GM12878 (cell line): Measurements from ENCODE around the gene TEX47. TPM values are rescaled to one million over a fixed set of nuclear protein-coding genes. Genes with fewer than 3 reads are reported as not detected.

Experiments
- ATAC-seq: fragments of 200-7000 bp; cut with Tn5 transposase; 3 replicates; pipeline ENCODE4 v1.9.1; 2020; ENCODE audit warnings: mild to moderate bottlenecking, moderate library complexity
- Bru-seq: library from RNA; stranded (reverse); fragments of 400-500 nt; gene quantifications from one replicate; lab custom pipeline; 2021; lab: Mats Ljungman, UMichigan
- BruChase-seq, 2 experiments: library from RNA; stranded (reverse); fragments of 400-500 nt; gene quantifications; one replicate each; lab custom pipeline; 2021; lab: Mats Ljungman, UMichigan
- BruUV-seq: library from RNA; stranded (reverse); fragments of 400-500 nt; replicated peaks from 2 replicates; lab custom pipeline; 2021; lab: Mats Ljungman, UMichigan
- CTCF ChIA-PET: fragments of 300-600 bp; sonication (Branson Sonifier 250); formaldehyde crosslinking; extraction: SDS; loops from one replicate; lab custom pipeline; 2021; ENCODE audit warnings: inconsistent platforms; lab: Yijun Ruan, JAX
- POLR2A ChIA-PET: fragments of 350-600 bp; formaldehyde crosslinking; extraction: SDS; loops from one replicate; lab custom pipeline; 2021; ENCODE audit warnings: inconsistent platforms; lab: Charles Lee
- RAD21 ChIA-PET: fragments of 300-600 bp; sonication (Branson Sonifier 250); formaldehyde crosslinking; loops from one replicate; lab custom pipeline; 2023; ENCODE audit warnings: antibody characterized with exemption; ENCODE audit not compliant: unreplicated experiment; lab: Charles Lee
- SMC1A ChIA-PET: fragments of 300-600 bp; sonication (Branson Sonifier 250); formaldehyde crosslinking; loops from one replicate; lab custom pipeline; 2023; ENCODE audit not compliant: unreplicated experiment, uncharacterized antibody; lab: Charles Lee
- DNase-seq: peaks from one replicate; pipeline ENCODE4 v3.0.0-alpha.2; 2011; ENCODE audit warnings: low read depth, low spot score
- FAIRE-seq: peaks from 3 replicates; lab custom pipeline; 2011; peaks lifted over from hg19 to GRCh38; lab: Jason Lieb, UNC
- H2AFZ ChIP-seq: 2 replicates; pipeline ENCODE4 v1.6.0; 2011; ENCODE audit warnings: low read depth, low read length, control low read depth; ENCODE audit not compliant: control insufficient read depth
- H3K27ac ChIP-seq: 2 replicates; pipeline ENCODE4 v1.5.1; 2011; ENCODE audit warnings: control low read depth; ENCODE audit not compliant: control insufficient read depth, insufficient read depth
- H3K27me3 ChIP-seq, 2 experiments: replicated peaks in 1 of 2; 2 replicates each; pipeline versions ENCODE4 v1.6.0 to v1.6.1; 2011; ENCODE audit warnings: low read length in 1 of 2; ENCODE audit not compliant: control insufficient read depth in 2 of 2, insufficient read depth in 2 of 2
- H3K36me3 ChIP-seq, 2 experiments: 2 replicates each; pipeline ENCODE4 v1.5.1; 2011; ENCODE audit warnings: low read length in 1 of 2; ENCODE audit not compliant: control insufficient read depth in 2 of 2, insufficient read depth in 2 of 2
- H3K4me1 ChIP-seq: 2 replicates; pipeline ENCODE4 v1.6.1; 2011; ENCODE audit warnings: mild to moderate bottlenecking, low read length, moderate library complexity, mixed read lengths; ENCODE audit not compliant: control insufficient read depth, insufficient read depth
- H3K4me2 ChIP-seq: 2 replicates; pipeline ENCODE4 v1.6.0; 2011; ENCODE audit warnings: control low read depth; ENCODE audit not compliant: control insufficient read depth, insufficient read depth
- H3K4me3 ChIP-seq: fragments of 200-600 bp; sonication (generic); 2 replicates; pipeline ENCODE4 v1.5.1; 2016
- H3K79me2 ChIP-seq: 2 replicates; pipeline ENCODE4 v1.6.0; 2011; ENCODE audit warnings: low read length; ENCODE audit not compliant: control insufficient read depth, insufficient read depth
- H3K9ac ChIP-seq: 2 replicates; pipeline ENCODE4 v1.8.0; 2011; ENCODE audit warnings: low read length, control low read depth, mixed read lengths; ENCODE audit not compliant: control insufficient read depth, insufficient read depth
- H3K9me3 ChIP-seq: replicated peaks from 3 replicates; pipeline ENCODE4 v1.5.1; 2011; ENCODE audit warnings: mild to moderate bottlenecking, low read length; ENCODE audit not compliant: control insufficient read depth, insufficient read depth
- H4K20me1 ChIP-seq: 2 replicates; pipeline ENCODE4 v1.6.0; 2011; ENCODE audit not compliant: control insufficient read depth, insufficient read depth
- ETV6 ChIP-seq, 2 experiments: fragments of 450-650 bp in 1 of 2; IDR thresholded peaks in 1 of 2; conservative IDR thresholded peaks in 1 of 2; 2 replicates each; pipeline ENCODE4 v1.6.1; 2014; ENCODE audit warnings: antibody characterized with exemption in 1 of 2, borderline replicate concordance in 1 of 2, low read depth in 1 of 2, mild to moderate bottlenecking in 1 of 2, moderate library complexity in 1 of 2
- HDAC2 ChIP-seq: fragments of 200-600 bp; sonication (generic); IDR thresholded peaks from 2 replicates; pipeline ENCODE4 v1.6.1; 2017
- SRF ChIP-seq, 2 experiments: IDR thresholded peaks; 2 replicates each; pipeline ENCODE4 v1.6.1; 2011; ENCODE audit warnings: low read depth in 2 of 2, low read length in 2 of 2, mild to moderate bottlenecking in 1 of 2, moderate library complexity in 1 of 2
- ZNF207 ChIP-seq: fragments of 450-650 bp; IDR thresholded peaks from 2 replicates; pipeline ENCODE4 v1.6.1; 2014; ENCODE audit warnings: antibody characterized with exemption, mild to moderate bottlenecking, borderline replicate concordance
- WGBS: methylation state at CpG from one replicate; pipeline ENCODE4 v1.1.6; 2016; ENCODE audit warnings: low lambda C conversion rate; ENCODE audit not compliant: insufficient replicate concordance, insufficient coverage; ENCODE audit errors: missing lambda C conversion rate; 5-methylcytosine and 5-hydroxymethylcytosine counted together
- in situ Hi-C: fragments of 300-500 bp; cut with MboI; formaldehyde crosslinking; loops from 9 replicates; pipeline ENCODE4 v1.14.3; 2018; ENCODE audit warnings: mixed read lengths
- intact Hi-C: fragments of 100-400 bp; cut with micrococcal nuclease; formaldehyde crosslinking; loops from one replicate; pipeline ENCODE4 v1.14.2; 2022; ENCODE audit not compliant: unreplicated experiment
- long read RNA-seq, 2 experiments: library from polyadenylated mRNA; unstranded; transcript quantifications; one replicate each; pipeline ENCODE4 v2.0.0, GENCODE V29; 2019 to 2020
- polyA minus RNA-seq, 3 experiments: library from RNA; depleted of rRNA, polyadenylated mRNA; stranded (reverse); fragments of >200 nt; gene quantifications; 2 replicates each; pipeline ENCODE4 v1.2.3, GENCODE V29; 2011
- polyA plus RNA-seq, 11 experiments: library from polyadenylated mRNA; depleted of rRNA in 4 of 11; unstranded in 6 of 11; stranded (reverse) in 5 of 11; fragments of >200 nt; fragmentation: Nextera tagmentation in 4 of 11; fragmentation: Illumina TruSeq in 1 of 11; extraction: Ambion mirVana in 4 of 11; extraction: Trizol in 1 of 11; gene quantifications; 1 replicate in 1 of 11; 2 replicates in 10 of 11; pipeline versions ENCODE4 v1.2.1 to v1.2.3, GENCODE V29; 2011 to 2016; ENCODE audit warnings: inconsistent platforms in 2 of 11, missing spikeins in 2 of 11, low read depth in 1 of 11
- total RNA-seq, 4 experiments: library from RNA; depleted of rRNA in 3 of 4; stranded (reverse); fragments of >200 nt in 3 of 4; fragmentation: Illumina TruSeq in 1 of 4; extraction: Trizol in 1 of 4; gene quantifications; 2 replicates each; pipeline versions ENCODE4 v1.2.1 to v1.2.3, GENCODE V29; 2013 to 2021
- TF ChIP-seq, protein P1 (sequence below): fragments of 450-650 bp; IDR thresholded peaks from 2 replicates; pipeline ENCODE4 v1.6.1; 2017; ENCODE audit warnings: mild to moderate bottlenecking, moderate library complexity

Gene TEX47
- not detected in 2 replicates for total RNA-seq (2013; cell fraction: nucleolus; rRNA removed)
- total RNA-seq (2014; rRNA removed) (not detected in 2 replicates), total RNA-seq (2014; rRNA removed; fragmentation: Illumina TruSeq; extraction: Trizol) (not detected in 2 replicates), total RNA-seq (2021) (not detected in 2 replicates), polyA plus RNA-seq (2011; rRNA removed) (not detected in 2 replicates), polyA plus RNA-seq (2014; fragmentation: Illumina TruSeq; extraction: Trizol) (not detected in 2 replicates), polyA plus RNA-seq (2014; fragmentation: Nextera tagmentation; extraction: Ambion mirVana) (not detected), polyA plus RNA-seq (2014; rRNA removed) (not detected in 2 replicates), polyA plus RNA-seq (2016; fragmentation: Nextera tagmentation; extraction: Ambion mirVana) (not detected), polyA minus RNA-seq (2011; rRNA and poly(A)+ RNA removed) (not detected in 2 replicates), Bru-seq, nascent RNA (not detected), BruChase-seq, experiment 1, labeled RNA remaining after a 6-hour chase (not detected), BruChase-seq, experiment 2, labeled RNA remaining after a 2-hour chase (not detected)
- not detected for polyA plus RNA-seq (2011; ENCODE audit: low read depth)
- polyA plus RNA-seq (2011; cell fraction: cytosol; rRNA removed), result not detected in 2 replicates
- polyA plus RNA-seq (2011; cell fraction: nucleus; rRNA removed), result not detected in 2 replicates
- polyA plus RNA-seq (2012), result not detected in 2 replicates
- not detected in 2 replicates for polyA minus RNA-seq (2011; cell fraction: cytosol; rRNA and poly(A)+ RNA removed)
- polyA minus RNA-seq (2011; cell fraction: nucleus; rRNA and poly(A)+ RNA removed), result not detected in 2 replicates
- long read RNA-seq, experiment 1, result 0 reads
- long read RNA-seq, experiment 2, result 0 reads

DNA sequence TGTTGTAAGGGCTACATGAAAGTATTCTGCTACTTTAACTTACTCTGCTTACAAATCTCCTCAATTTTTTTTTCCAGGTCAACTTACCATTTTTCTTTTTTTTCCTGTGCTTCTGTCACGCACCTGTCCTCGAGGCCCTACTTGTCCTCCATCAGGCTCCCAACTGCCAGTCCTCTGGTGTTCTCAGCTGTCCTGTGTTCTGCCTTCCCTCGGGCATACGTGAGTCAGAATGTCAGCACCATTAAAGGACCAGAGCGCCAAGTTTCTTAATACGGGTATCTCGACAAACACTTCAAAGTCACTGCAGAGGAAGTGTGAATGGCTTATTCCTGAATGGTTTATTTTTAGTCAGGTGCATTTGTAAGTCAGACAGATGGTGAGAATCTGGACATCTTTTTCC is at the start of gene TEX47:
TEX47 (minus strand) TSS at position 185 of the 400 bp plus-strand sequence. CDS start 795 bp downstream, outside the sequence.
- no peaks in the 10 kb centered on the region for H4K20me1 ChIP-seq
- no peak for ATAC-seq
- no peak within 1 kb of the TSS for H3K27ac ChIP-seq
- DNase-seq, result no peak
- WGBS, result 48% methylated on average over 7 of the region's 7 CpGs
- in situ Hi-C loops (loop anchor here (25.0 kb wide), 1 partner anchor 1317 kb away; no protein-coding TSS in a partner anchor), intact Hi-C loops (loop anchor here (10.0 kb wide), 1 partner anchor 829 kb away; no protein-coding TSS in a partner anchor)
- no peaks in the 10 kb centered on the region for H3K79me2 ChIP-seq
- no peak within 1 kb of the TSS for H3K4me2 ChIP-seq
- BruUV-seq, result no TSS peak
- H3K36me3 ChIP-seq, result no peaks in the 10 kb centered on the region
- RAD21 ChIA-PET, result no interaction called here
- no peaks in the 10 kb centered on the region for H3K9me3 ChIP-seq
- H3K27me3 ChIP-seq, result no peaks in the 10 kb centered on the region
- SMC1A ChIA-PET, result no interaction called here
- CTCF ChIA-PET, result interaction anchor here (0.9 kb wide), 1 partner anchor 40 kb away, joined by 3 read pairs; no protein-coding TSS in a partner anchor
- FAIRE-seq, result no peak
- POLR2A ChIA-PET, result no interaction called here
- no peaks in the 10 kb centered on the region for H3K4me1 ChIP-seq
- H3K4me3 ChIP-seq, result no peak within 1 kb of the TSS
- TF ChIP-seq HDAC2 (no peak), ETV6 (conservative IDR thresholded peaks at IDR 0.05 in 1 of 2, IDR thresholded peaks at IDR 0.05 in 1 of 2; ENCODE audit: borderline replicate concordance in 1 of 2, low read depth in 1 of 2) (no peak)
- no peak within 1 kb of the TSS for H2AFZ ChIP-seq
- no peak within 1 kb of the TSS for H3K9ac ChIP-seq

DNA sequence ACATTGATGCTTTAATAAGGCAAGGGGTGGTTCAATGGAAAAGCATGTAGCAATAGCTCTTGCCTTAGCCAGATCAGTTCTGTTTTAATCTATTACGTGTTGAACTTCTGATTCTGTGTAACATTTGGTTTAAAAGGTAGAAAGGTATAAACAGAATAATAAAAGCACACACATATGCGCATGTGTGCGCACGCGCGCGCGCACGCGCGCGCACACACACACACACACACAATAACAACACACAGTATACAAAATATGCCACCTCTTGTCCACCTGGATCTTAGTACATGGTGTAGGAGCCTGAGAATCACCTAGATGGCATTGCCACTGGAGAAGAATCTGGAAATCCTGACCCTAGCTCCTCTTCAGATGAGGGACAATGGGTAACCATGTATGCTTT is 49.6 kb upstream of the TEX47 start:
- no peak for TF ChIP-seq ZNF207
- TF ChIP-seq, protein P1, sequence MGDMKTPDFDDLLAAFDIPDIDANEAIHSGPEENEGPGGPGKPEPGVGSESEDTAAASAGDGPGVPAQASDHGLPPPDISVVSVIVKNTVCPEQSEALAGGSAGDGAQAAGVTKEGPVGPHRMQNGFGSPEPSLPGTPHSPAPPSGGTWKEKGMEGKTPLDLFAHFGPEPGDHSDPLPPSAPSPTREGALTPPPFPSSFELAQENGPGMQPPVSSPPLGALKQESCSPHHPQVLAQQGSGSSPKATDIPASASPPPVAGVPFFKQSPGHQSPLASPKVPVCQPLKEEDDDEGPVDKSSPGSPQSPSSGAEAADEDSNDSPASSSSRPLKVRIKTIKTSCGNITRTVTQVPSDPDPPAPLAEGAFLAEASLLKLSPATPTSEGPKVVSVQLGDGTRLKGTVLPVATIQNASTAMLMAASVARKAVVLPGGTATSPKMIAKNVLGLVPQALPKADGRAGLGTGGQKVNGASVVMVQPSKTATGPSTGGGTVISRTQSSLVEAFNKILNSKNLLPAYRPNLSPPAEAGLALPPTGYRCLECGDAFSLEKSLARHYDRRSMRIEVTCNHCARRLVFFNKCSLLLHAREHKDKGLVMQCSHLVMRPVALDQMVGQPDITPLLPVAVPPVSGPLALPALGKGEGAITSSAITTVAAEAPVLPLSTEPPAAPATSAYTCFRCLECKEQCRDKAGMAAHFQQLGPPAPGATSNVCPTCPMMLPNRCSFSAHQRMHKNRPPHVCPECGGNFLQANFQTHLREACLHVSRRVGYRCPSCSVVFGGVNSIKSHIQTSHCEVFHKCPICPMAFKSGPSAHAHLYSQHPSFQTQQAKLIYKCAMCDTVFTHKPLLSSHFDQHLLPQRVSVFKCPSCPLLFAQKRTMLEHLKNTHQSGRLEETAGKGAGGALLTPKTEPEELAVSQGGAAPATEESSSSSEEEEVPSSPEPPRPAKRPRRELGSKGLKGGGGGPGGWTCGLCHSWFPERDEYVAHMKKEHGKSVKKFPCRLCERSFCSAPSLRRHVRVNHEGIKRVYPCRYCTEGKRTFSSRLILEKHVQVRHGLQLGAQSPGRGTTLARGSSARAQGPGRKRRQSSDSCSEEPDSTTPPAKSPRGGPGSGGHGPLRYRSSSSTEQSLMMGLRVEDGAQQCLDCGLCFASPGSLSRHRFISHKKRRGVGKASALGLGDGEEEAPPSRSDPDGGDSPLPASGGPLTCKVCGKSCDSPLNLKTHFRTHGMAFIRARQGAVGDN, result no peak
- no peak for TF ChIP-seq SRF (IDR thresholded peaks at IDR 0.05; ENCODE audit: low read depth in 2 of 2, low read length in 2 of 2)
- H4K20me1 ChIP-seq, result no peaks in the 10 kb centered on the region
- no peak overlapping the region for H3K27ac ChIP-seq
- no peak overlapping the region for H3K4me2 ChIP-seq
- H3K27me3 ChIP-seq, result no peaks in the 10 kb centered on the region
- FAIRE-seq, result no peak
- CTCF ChIA-PET, result interaction anchor here (3.0 kb wide), 1 partner anchor 10 kb away, joined by 11 read pairs; no protein-coding TSS in a partner anchor
- H3K36me3 ChIP-seq, result no peaks in the 10 kb centered on the region
- no peak overlapping the region for H3K9ac ChIP-seq
- RAD21 ChIA-PET, result no interaction called here
- SMC1A ChIA-PET, result no interaction called here
- intact Hi-C loops, result no loop called here
- no TSS peak for BruUV-seq
- H3K79me2 ChIP-seq, result no peaks in the 10 kb centered on the region
- POLR2A ChIA-PET, result no interaction called here
- no peak overlapping the region for H3K4me3 ChIP-seq
- in situ Hi-C loops, result loop anchor here (25.0 kb wide), 1 partner anchor 608 kb away; no protein-coding TSS in a partner anchor
- H3K9me3 ChIP-seq, result no peaks in the 10 kb centered on the region
- ATAC-seq, result no peak
- DNase-seq, result no peak
- no peak overlapping the region for H2AFZ ChIP-seq
- WGBS, result 66% methylated on average over 12 of the region's 12 CpGs
- H3K4me1 ChIP-seq, result no peaks in the 10 kb centered on the region
